Keratinocyte (primary cell): ENCODE results near the gene GNG13. TPM values are rescaled to one million over a fixed set of nuclear protein-coding genes. Genes with fewer than 3 reads are reported as not detected.

Experiments
- DNase-seq: peaks from one replicate; pipeline ENCODE4 v3.0.0-alpha.2; 2011; ENCODE audit warnings: low read depth, missing footprints, low spot score
- FAIRE-seq: peaks from 2 replicates; lab custom pipeline; 2011; peaks lifted over from hg19 to GRCh38; lab: Jason Lieb, UNC
- H2AFZ ChIP-seq: 2 replicates; pipeline ENCODE4 v1.6.0; 2012; ENCODE audit warnings: low read length, control low read depth, inconsistent platforms; ENCODE audit not compliant: control insufficient read depth
- H3K27ac ChIP-seq: 2 replicates; pipeline ENCODE4 v1.5.1; 2011; ENCODE audit warnings: low read length; ENCODE audit not compliant: control insufficient read depth, insufficient read depth
- H3K27me3 ChIP-seq: 3 replicates; pipeline ENCODE4 v1.6.0; 2011; ENCODE audit warnings: low read length; ENCODE audit not compliant: control insufficient read depth, insufficient read depth; ENCODE audit errors: extremely low read depth
- H3K36me3 ChIP-seq, 2 experiments: 2 replicates in 1 of 2; 3 replicates in 1 of 2; pipeline ENCODE4 v1.5.1; 2011; ENCODE audit warnings: low read length in 2 of 2, mild to moderate bottlenecking in 1 of 2; ENCODE audit not compliant: control insufficient read depth in 2 of 2, insufficient read depth in 2 of 2; ENCODE audit errors: extremely low read depth in 1 of 2
- H3K4me1 ChIP-seq: 3 replicates; pipeline ENCODE4 v1.5.1; 2011; ENCODE audit warnings: low read length; ENCODE audit not compliant: control insufficient read depth, insufficient read depth; ENCODE audit errors: extremely low read depth
- H3K4me2 ChIP-seq: 3 replicates; pipeline ENCODE4 v1.6.0; 2011; ENCODE audit warnings: low read depth, low read length; ENCODE audit not compliant: control insufficient read depth, insufficient read depth; ENCODE audit errors: extremely low read depth
- H3K4me3 ChIP-seq, 3 experiments: fragments of 200-600 bp in 1 of 3; sonication (generic) in 1 of 3; 2 replicates in 2 of 3; 3 replicates in 1 of 3; pipeline ENCODE4 v1.5.1; 2011 to 2016; ENCODE audit warnings: low read length in 3 of 3, mild to moderate bottlenecking in 3 of 3, control low read depth in 2 of 3, inconsistent platforms in 1 of 3, low read depth in 1 of 3, mixed read lengths in 1 of 3, mixed run types in 1 of 3, moderate library complexity in 1 of 3; ENCODE audit not compliant: control insufficient read depth in 2 of 3, insufficient read depth in 2 of 3; ENCODE audit errors: extremely low read depth in 1 of 3
- H3K79me2 ChIP-seq: 2 replicates; pipeline ENCODE4 v1.6.0; 2012; ENCODE audit warnings: low read length; ENCODE audit not compliant: control insufficient read depth, insufficient read depth
- H3K9ac ChIP-seq: 3 replicates; pipeline ENCODE4 v1.6.0; 2011; ENCODE audit warnings: low read length; ENCODE audit not compliant: control insufficient read depth, insufficient read depth; ENCODE audit errors: extremely low read depth
- H3K9me1 ChIP-seq: 3 replicates; pipeline ENCODE4 v1.6.0; 2011; ENCODE audit warnings: low read length; ENCODE audit not compliant: control insufficient read depth, insufficient read depth; ENCODE audit errors: extremely low read depth
- H3K9me3 ChIP-seq: 2 replicates; pipeline ENCODE4 v1.5.1; 2012; ENCODE audit warnings: low read depth, low read length; ENCODE audit not compliant: control insufficient read depth
- H4K20me1 ChIP-seq: 3 replicates; pipeline ENCODE4 v1.6.0; 2011; ENCODE audit warnings: low read length; ENCODE audit not compliant: control insufficient read depth, insufficient read depth; ENCODE audit errors: extremely low read depth
- EZH2 ChIP-seq: IDR thresholded peaks from one replicate; pipeline ENCODE4 v1.6.1; 2012; ENCODE audit warnings: inconsistent platforms, mild to moderate bottlenecking, low read length, moderate library complexity
- dilution Hi-C: fragments of 300-500 bp; cut with MboI; formaldehyde crosslinking; loops from one replicate; pipeline ENCODE4 v1.7.0; 2020; ENCODE audit warnings: low sequenced_read_pairs; ENCODE audit not compliant: extremely low pct_ligation_motif_present
- polyA minus RNA-seq, 3 experiments: library from RNA; depleted of rRNA, polyadenylated mRNA; stranded (reverse); fragments of >200 nt; gene quantifications; 1 replicate in 1 of 3; 2 replicates in 1 of 3; 3 replicates in 1 of 3; pipeline ENCODE4 v1.2.3, GENCODE V29; 2011
- polyA plus RNA-seq, 5 experiments: library from polyadenylated mRNA; depleted of rRNA in 3 of 5; stranded (reverse) in 3 of 5; stranded (forward) in 1 of 5; unstranded in 1 of 5; fragments of >200 nt; gene quantifications; 1 replicate in 1 of 5; 2 replicates in 3 of 5; 3 replicates in 1 of 5; pipeline versions ENCODE4 v1.2.1 to v1.2.3, GENCODE V29; 2011 to 2012; ENCODE audit warnings: missing spikeins in 2 of 5, low read depth in 1 of 5, low replicate concordance in 1 of 5
- TF ChIP-seq, protein P1 (sequence below), 3 experiments: IDR thresholded peaks in 1 of 3; conservative IDR thresholded peaks in 1 of 3; optimal IDR thresholded peaks in 1 of 3; 2 replicates in 2 of 3; 3 replicates in 1 of 3; pipeline versions ENCODE3 to v1.5.1; 2011; ENCODE audit warnings: low read length in 3 of 3, mild to moderate bottlenecking in 3 of 3, moderate library complexity in 2 of 3, control low read depth in 1 of 3, inconsistent platforms in 1 of 3; ENCODE audit not compliant: insufficient read depth in 2 of 3; ENCODE audit errors: extremely low read depth in 1 of 3

GNG13 gene
- polyA plus RNA-seq: not detected in 3 replicates
- not detected for polyA plus RNA-seq (2011; ENCODE audit: low read depth)
- not detected in 2 replicates for polyA plus RNA-seq (2011; cell fraction: cytosol; rRNA removed)
- polyA plus RNA-seq (2011; cell fraction: nucleus; rRNA removed): not detected in 2 replicates
- polyA plus RNA-seq (2012; ENCODE audit: low replicate concordance): not detected in 2 replicates
- not detected in 3 replicates for polyA minus RNA-seq
- not detected for polyA minus RNA-seq (2011; cell fraction: cytosol; rRNA and poly(A)+ RNA removed)
- not detected in 2 replicates for polyA minus RNA-seq (2011; cell fraction: nucleus; rRNA and poly(A)+ RNA removed)

- dilution Hi-C loops: no loop called here
- Histone ChIP-seq H3K9me3 (no peaks in the 10 kb centered on the region), H3K27me3 (peaks cover 44% of the 10 kb centered on the region), H3K4me1 (no peaks in the 10 kb centered on the region), H4K20me1 (peaks cover 2% of the 10 kb centered on the region), H3K36me3 (no peaks in the 10 kb centered on the region), H3K9ac (no peak within 1 kb of the TSS), H2AFZ (no peak within 1 kb of the TSS), H3K27ac (no peak within 1 kb of the TSS), H3K4me2 (no peak within 1 kb of the TSS), H3K79me2 (no peaks in the 10 kb centered on the region), H3K9me1 (no peaks in the 10 kb centered on the region), H3K4me3 (no peak within 1 kb of the TSS)
- peak; percentile 49 for TF ChIP-seq EZH2
- TF ChIP-seq, protein P1, sequence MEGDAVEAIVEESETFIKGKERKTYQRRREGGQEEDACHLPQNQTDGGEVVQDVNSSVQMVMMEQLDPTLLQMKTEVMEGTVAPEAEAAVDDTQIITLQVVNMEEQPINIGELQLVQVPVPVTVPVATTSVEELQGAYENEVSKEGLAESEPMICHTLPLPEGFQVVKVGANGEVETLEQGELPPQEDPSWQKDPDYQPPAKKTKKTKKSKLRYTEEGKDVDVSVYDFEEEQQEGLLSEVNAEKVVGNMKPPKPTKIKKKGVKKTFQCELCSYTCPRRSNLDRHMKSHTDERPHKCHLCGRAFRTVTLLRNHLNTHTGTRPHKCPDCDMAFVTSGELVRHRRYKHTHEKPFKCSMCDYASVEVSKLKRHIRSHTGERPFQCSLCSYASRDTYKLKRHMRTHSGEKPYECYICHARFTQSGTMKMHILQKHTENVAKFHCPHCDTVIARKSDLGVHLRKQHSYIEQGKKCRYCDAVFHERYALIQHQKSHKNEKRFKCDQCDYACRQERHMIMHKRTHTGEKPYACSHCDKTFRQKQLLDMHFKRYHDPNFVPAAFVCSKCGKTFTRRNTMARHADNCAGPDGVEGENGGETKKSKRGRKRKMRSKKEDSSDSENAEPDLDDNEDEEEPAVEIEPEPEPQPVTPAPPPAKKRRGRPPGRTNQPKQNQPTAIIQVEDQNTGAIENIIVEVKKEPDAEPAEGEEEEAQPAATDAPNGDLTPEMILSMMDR (optimal IDR thresholded peaks at IDR 0.05 in 1 of 3, IDR thresholded peaks at IDR 0.05 in 1 of 3, conservative IDR thresholded peaks at IDR 0.05 in 1 of 3; ENCODE audit: extremely low read depth in 1 of 3, insufficient read depth in 2 of 3, low read length in 3 of 3): no peak
- DNase-seq (no peak), FAIRE-seq (no peak)
Measured at GRCh38 chr16:799948-800833, at the start of gene GNG13. Gene GNG13, minus strand, starts transcription at chr16:800734. Its CDS starts 1,657 bp downstream, at chr16:799077.

GRCh38 chr16:848510-849253 lies 48.1 kb upstream of the GNG13 start:
- Histone ChIP-seq H4K20me1 (no peaks in the 10 kb centered on the region), H3K27me3 (no peaks in the 10 kb centered on the region), H3K9me1 (no peaks in the 10 kb centered on the region), H3K9ac (no peak overlapping the region), H3K79me2 (no peaks in the 10 kb centered on the region), H3K4me3 (no peak overlapping the region), H3K4me2 (no peak overlapping the region), H3K4me1 (no peaks in the 10 kb centered on the region), H3K36me3 (no peaks in the 10 kb centered on the region), H3K9me3 (peaks cover 27% of the 10 kb centered on the region), H3K27ac (no peak overlapping the region), H2AFZ (no peak overlapping the region)
- no peak for FAIRE-seq
- DNase-seq: no peak
- dilution Hi-C loops: no loop called here
- TF ChIP-seq, protein P1 (optimal IDR thresholded peaks at IDR 0.05 in 1 of 3, IDR thresholded peaks at IDR 0.05 in 1 of 3, conservative IDR thresholded peaks at IDR 0.05 in 1 of 3; ENCODE audit: extremely low read depth in 1 of 3, insufficient read depth in 2 of 3, low read length in 3 of 3): no peak
- no peak for TF ChIP-seq EZH2
